Endothelial cell of umbilical vein (primary cell): Measurements from ENCODE around the gene MYO1A. TPM values are rescaled to one million over a fixed set of nuclear protein-coding genes. Genes with fewer than 3 reads are reported as not detected.

Experiments used
- BruUV-seq: library from RNA; stranded (reverse); fragments of 400-500 nt; replicated peaks from 2 replicates; lab custom pipeline; 2021; lab: Mats Ljungman, UMichigan
- CTCF ChIA-PET: fragments of 300-600, 350-600 bp; sonication (Branson Sonifier 250); formaldehyde crosslinking; loops from one replicate; lab custom pipeline; 2021; ENCODE audit warnings: antibody characterized with exemption, inconsistent platforms; lab: Charles Lee
- POLR2A ChIA-PET: fragments of 300-600, 350-600 bp; sonication (Branson Sonifier 250); formaldehyde crosslinking; loops from one replicate; lab custom pipeline; 2021; ENCODE audit warnings: antibody characterized with exemption, inconsistent platforms; lab: Charles Lee
- DNase-seq: peaks from one replicate; pipeline ENCODE4 v3.0.0-alpha.2; 2011; ENCODE audit warnings: low read depth, low spot score
- FAIRE-seq: peaks from 2 replicates; lab custom pipeline; 2011; peaks lifted over from hg19 to GRCh38; lab: Jason Lieb, UNC
- H2AFZ ChIP-seq: 2 replicates; pipeline ENCODE4 v1.6.0; 2012; ENCODE audit warnings: low read depth, low read length, control low read depth, inconsistent platforms
- H3K27ac ChIP-seq: 2 replicates; pipeline ENCODE4 v1.5.1; 2011; ENCODE audit warnings: low read depth, mild to moderate bottlenecking, control low read depth, low read length, moderate library complexity; ENCODE audit not compliant: insufficient read depth
- H3K27me3 ChIP-seq, 2 experiments: 2 replicates each; pipeline versions ENCODE4 v1.6.0 to v1.6.1; 2011; ENCODE audit warnings: low read length in 2 of 2, mixed read lengths in 1 of 2; ENCODE audit not compliant: control insufficient read depth in 2 of 2, insufficient read depth in 2 of 2
- H3K36me3 ChIP-seq, 2 experiments: 2 replicates in 1 of 2; 3 replicates in 1 of 2; pipeline ENCODE4 v1.5.1; 2011; ENCODE audit warnings: low read length in 2 of 2, mild to moderate bottlenecking in 1 of 2, moderate library complexity in 1 of 2; ENCODE audit not compliant: control insufficient read depth in 2 of 2, insufficient read depth in 2 of 2; ENCODE audit errors: extremely low read depth in 1 of 2
- H3K4me1 ChIP-seq: 3 replicates; pipeline ENCODE4 v1.5.1; 2011; ENCODE audit warnings: mild to moderate bottlenecking, low read length; ENCODE audit not compliant: control insufficient read depth, insufficient read depth; ENCODE audit errors: extremely low read depth
- H3K4me2 ChIP-seq: 2 replicates; pipeline ENCODE4 v1.6.1; 2011; ENCODE audit warnings: low read length, control low read depth, mixed read lengths; ENCODE audit not compliant: insufficient read depth
- H3K4me3 ChIP-seq, 3 experiments: fragments of 200-600 bp in 1 of 3; sonication (generic), shearing (Covaris generic) in 1 of 3; replicated peaks in 1 of 3; 2 replicates each; pipeline ENCODE4 v1.5.1; 2011 to 2016; ENCODE audit warnings: control low read depth in 3 of 3, low read length in 3 of 3, mild to moderate bottlenecking in 2 of 3, inconsistent platforms in 1 of 3, low read depth in 1 of 3, moderate library complexity in 1 of 3; ENCODE audit not compliant: insufficient read depth in 1 of 3
- H3K79me2 ChIP-seq: 2 replicates; pipeline ENCODE4 v1.6.0; 2012; ENCODE audit warnings: low read length, inconsistent platforms; ENCODE audit not compliant: control insufficient read depth, insufficient read depth
- H3K9ac ChIP-seq: replicated peaks from 2 replicates; pipeline ENCODE3; 2011; ENCODE audit warnings: low read length, control low read depth; ENCODE audit not compliant: insufficient read depth; ENCODE audit errors: extremely low read depth
- H3K9me1 ChIP-seq: replicated peaks from 3 replicates; pipeline ENCODE4 v1.6.0; 2011; ENCODE audit warnings: mild to moderate bottlenecking, low read length; ENCODE audit not compliant: control insufficient read depth, insufficient read depth; ENCODE audit errors: extremely low read depth
- H3K9me3 ChIP-seq: replicated peaks from 2 replicates; pipeline ENCODE4 v1.5.1; 2012; ENCODE audit warnings: low read length, inconsistent platforms; ENCODE audit not compliant: control insufficient read depth, insufficient read depth
- H4K20me1 ChIP-seq: replicated peaks from 2 replicates; pipeline ENCODE3; 2011; ENCODE audit warnings: mild to moderate bottlenecking, low read length; ENCODE audit not compliant: control insufficient read depth, insufficient read depth; ENCODE audit errors: extremely low read depth
- CTCF ChIP-seq, 2 donors: IDR thresholded peaks; 1 replicate in 1 of 2; 2 replicates in 1 of 2; pipeline ENCODE4 v1.5.1; 2011; ENCODE audit warnings: low read length in 2 of 2, mild to moderate bottlenecking in 2 of 2, moderate library complexity in 2 of 2, control low read depth in 1 of 2, inconsistent platforms in 1 of 2, low read depth in 1 of 2; ENCODE audit not compliant: insufficient read depth in 1 of 2; ENCODE audit errors: extremely low read depth in 1 of 2
- EZH2 ChIP-seq: IDR thresholded peaks from 2 replicates; pipeline ENCODE4 v1.6.1; 2012; ENCODE audit warnings: borderline replicate concordance, low read depth, mild to moderate bottlenecking, moderate library complexity, low read length, inconsistent platforms; ENCODE audit not compliant: severe bottlenecking
- FOS ChIP-seq: IDR thresholded peaks from 2 replicates; pipeline ENCODE4 v1.6.1; 2011; ENCODE audit warnings: mild to moderate bottlenecking, low read length, moderate library complexity, borderline replicate concordance; ENCODE audit not compliant: insufficient read depth
- GATA2 ChIP-seq: IDR thresholded peaks from 2 replicates; pipeline ENCODE4 v1.7.0; 2011; ENCODE audit warnings: low read depth, mild to moderate bottlenecking, moderate library complexity, mixed read lengths, low read length; ENCODE audit not compliant: insufficient read length, insufficient read depth
- JUN ChIP-seq: IDR thresholded peaks from 2 replicates; pipeline ENCODE4 v1.6.1; 2011; ENCODE audit warnings: borderline replicate concordance, low read depth; ENCODE audit not compliant: insufficient read length, insufficient read depth
- MYC ChIP-seq: IDR thresholded peaks from one replicate; pipeline ENCODE4 v1.6.1; 2011; ENCODE audit warnings: mild to moderate bottlenecking, low read depth, low read length
- POLR2A ChIP-seq: IDR thresholded peaks from 2 replicates; pipeline ENCODE4 v1.6.1; 2012; ENCODE audit warnings: low read depth, mild to moderate bottlenecking, control low read depth, low read length
- POLR2AphosphoS5 ChIP-seq: IDR thresholded peaks from 2 replicates; pipeline ENCODE4 v1.6.1; 2012; ENCODE audit warnings: low read depth, mild to moderate bottlenecking, control low read depth, low read length, moderate library complexity; ENCODE audit not compliant: insufficient read depth
- dilution Hi-C: fragments of 300-500 bp; cut with MboI; formaldehyde crosslinking; loops from one replicate; pipeline ENCODE4 v1.15.0; 2019; ENCODE audit warnings: low sequenced_read_pairs; ENCODE audit not compliant: extremely low pct_ligation_motif_present
- intact Hi-C: fragments of 100-400 bp; cut with micrococcal nuclease; formaldehyde crosslinking; loops from one replicate; pipeline ENCODE4 v1.10.0; 2022
- polyA plus RNA-seq, 4 experiments: library from polyadenylated mRNA; depleted of rRNA in 3 of 4; stranded (reverse) in 3 of 4; unstranded in 1 of 4; fragments of >200 nt; gene quantifications; 2 replicates each; pipeline versions ENCODE4 v1.2.1 to v1.2.3, GENCODE V29; 2011 to 2012; ENCODE audit warnings: missing spikeins in 1 of 4
- total RNA-seq: library from RNA; stranded (reverse); gene quantifications from 2 replicates; pipeline ENCODE4 v1.2.3, GENCODE V29; 2021
- TF ChIP-seq, protein P1 (sequence below): IDR thresholded peaks from 2 replicates; pipeline ENCODE4 v1.6.1; 2011; ENCODE audit not compliant: insufficient read depth, insufficient read length

Gene MYO1A
- total and polyA plus RNA-seq, 2 donors (not counting 3 experiments of a cell fraction or from before 2014, with no cell fraction given) = not detected

DNA sequence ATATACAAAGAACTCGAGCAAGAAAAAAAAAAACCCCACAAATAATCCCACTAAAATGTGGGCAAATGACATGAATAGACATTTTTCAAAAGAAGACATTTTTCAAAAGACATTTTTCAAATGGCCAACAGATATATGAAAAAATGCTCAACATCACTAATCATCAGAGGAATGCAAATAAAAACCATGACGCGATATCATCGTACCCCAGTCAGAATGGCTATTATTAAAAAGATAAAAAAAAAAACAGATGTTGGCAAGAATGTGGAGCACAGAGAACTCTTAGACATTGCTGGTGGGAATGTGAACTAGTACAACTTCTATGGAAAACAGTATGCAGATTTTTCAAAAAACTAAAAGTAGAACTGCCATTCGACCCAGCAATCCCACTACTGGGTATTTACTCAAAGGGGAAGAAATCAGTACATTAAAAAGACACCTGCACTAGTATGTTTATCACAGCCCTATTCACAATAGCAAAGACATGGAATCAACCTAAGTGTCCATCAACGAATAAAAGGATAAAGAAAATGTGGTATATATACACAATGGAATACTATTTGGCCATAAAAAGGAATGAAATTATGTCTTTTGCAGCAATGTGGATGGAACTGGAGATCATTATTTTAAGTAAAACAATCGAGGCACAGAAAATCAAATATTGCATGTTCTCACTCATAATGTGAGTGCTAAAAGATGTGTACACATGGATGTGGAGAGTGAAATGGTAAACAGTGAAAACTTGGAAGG, 59.9 kb downstream of the MYO1A start:
- no peaks in the 10 kb centered on the region for H3K9me3 ChIP-seq
- no peaks in the 10 kb centered on the region for H4K20me1 ChIP-seq
- no peaks in the 10 kb centered on the region for H3K36me3 ChIP-seq
- no peak overlapping the region for H3K9ac ChIP-seq
- H3K4me3 ChIP-seq = no peak overlapping the region
- H3K9me1 ChIP-seq = no peaks in the 10 kb centered on the region
- no peaks in the 10 kb centered on the region for H3K79me2 ChIP-seq
- peaks cover 2 to 3% of the 10 kb centered on the region in 2 experiments for H3K27me3 ChIP-seq
- no peak overlapping the region for H2AFZ ChIP-seq
- FAIRE-seq (no peak), DNase-seq (no peak)
- peaks cover 30% of the 10 kb centered on the region for H3K4me1 ChIP-seq
- intact Hi-C loops = loop anchor here (5.0 kb wide), 1 partner anchor 353 kb away; no protein-coding TSS in a partner anchor
- dilution Hi-C loops = no loop called here
- BruUV-seq = no TSS peak
- H3K27ac ChIP-seq = no peak overlapping the region
- POLR2A ChIA-PET = no interaction called here
- TF ChIP-seq MYC = no peak
- no peak for TF ChIP-seq EZH2
- TF ChIP-seq GATA2 = no peak
- TF ChIP-seq POLR2A = no peak
- TF ChIP-seq, protein P1, sequence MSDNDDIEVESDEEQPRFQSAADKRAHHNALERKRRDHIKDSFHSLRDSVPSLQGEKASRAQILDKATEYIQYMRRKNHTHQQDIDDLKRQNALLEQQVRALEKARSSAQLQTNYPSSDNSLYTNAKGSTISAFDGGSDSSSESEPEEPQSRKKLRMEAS = no peak
- TF ChIP-seq CTCF (IDR thresholded peaks at IDR 0.05; ENCODE audit: extremely low read depth in 1 of 2, insufficient read depth in 1 of 2, low read depth in 1 of 2, low read length in 2 of 2) = no peak
- no peak for TF ChIP-seq FOS
- no peak for TF ChIP-seq JUN
- no peak for TF ChIP-seq POLR2AphosphoS5
- CTCF ChIA-PET = interaction anchor here (1.9 kb wide), 2 partner anchors 11 to 14 kb away, joined by 6 to 18 read pairs; no protein-coding TSS in a partner anchor
- no peak overlapping the region for H3K4me2 ChIP-seq
